NT2/D1 (cell line): ENCODE measurements around the gene TTF1.

ENCODE experiments used
- DNase-seq: peaks from one replicate; pipeline ENCODE4 v3.0.0-alpha.2; 2011; ENCODE audit warnings: low read depth, low spot score
- H3K27me3 ChIP-seq: 2 replicates; pipeline ENCODE4 v1.6.0; 2011; ENCODE audit warnings: mild to moderate bottlenecking; ENCODE audit not compliant: insufficient read length, insufficient read depth
- H3K36me3 ChIP-seq: 2 replicates; pipeline ENCODE4 v1.6.1; 2011; ENCODE audit warnings: mild to moderate bottlenecking, low read length, mixed read lengths; ENCODE audit not compliant: insufficient read depth, insufficient read length
- H3K4me1 ChIP-seq: 2 replicates; pipeline ENCODE4 v1.5.1; 2011; ENCODE audit not compliant: insufficient read depth, insufficient read length
- H3K4me3 ChIP-seq: 2 replicates; pipeline ENCODE4 v1.5.1; 2011; ENCODE audit warnings: low read depth; ENCODE audit not compliant: insufficient read length
- H3K9ac ChIP-seq: 2 replicates; pipeline ENCODE4 v1.6.0; 2011; ENCODE audit warnings: low read depth; ENCODE audit not compliant: insufficient read length
- H3K9me3 ChIP-seq: 2 replicates; pipeline ENCODE4 v1.5.1; 2011; ENCODE audit warnings: mild to moderate bottlenecking, low read length; ENCODE audit not compliant: insufficient read depth
- SUZ12 ChIP-seq: IDR thresholded peaks from 2 replicates; pipeline ENCODE4 v1.6.1; 2011; ENCODE audit not compliant: insufficient read length, insufficient read depth; ENCODE audit errors: extremely low read depth
- YY1 ChIP-seq: IDR thresholded peaks from 2 replicates; pipeline ENCODE4 v1.6.1; 2011; ENCODE audit not compliant: insufficient read length, insufficient read depth
- ZNF274 ChIP-seq: IDR thresholded peaks from 2 replicates; pipeline ENCODE4 v1.6.1; 2011; ENCODE audit warnings: mild to moderate bottlenecking, low read depth, low read length

TTF1 gene

GRCh38 chr9:132372177-132373095 lies 34.2 kb downstream of the TTF1 start:
- Histone ChIP-seq H3K27me3 (no peaks in the 10 kb centered on the region), H3K9ac (no peak overlapping the region), H3K4me3 (no peak overlapping the region), H3K36me3 (peaks cover 31% of the 10 kb centered on the region), H3K9me3 (peaks cover under 1% of the 10 kb centered on the region; the same call in 1 of the 2 replicates), H3K4me1 (no peaks in the 10 kb centered on the region)
- no peak for DNase-seq
- TF ChIP-seq YY1, result no peak
- no peak for TF ChIP-seq SUZ12
- no peak for TF ChIP-seq ZNF274

- Histone ChIP-seq H3K9me3 (no peaks in the 10 kb centered on the region), H3K9ac (no peak overlapping the region), H3K4me3 (no peak overlapping the region), H3K27me3 (no peaks in the 10 kb centered on the region), H3K36me3 (peaks cover 13% of the 10 kb centered on the region), H3K4me1 (no peaks in the 10 kb centered on the region)
- no peak for DNase-seq
- no peak for TF ChIP-seq SUZ12
- TF ChIP-seq YY1, result no peak
- TF ChIP-seq ZNF274, result no peak
Observed at GRCh38 chr9:132370592-132370991, 36.0 kb downstream of the TTF1 start.

GRCh38 chr9:132369421-132369820 lies 37.2 kb downstream of the TTF1 start:
- TF ChIP-seq SUZ12 (no peak), YY1 (no peak), ZNF274 (no peak)
- DNase-seq, result no peak
- Histone ChIP-seq H3K36me3 (peaks cover 2% of the 10 kb centered on the region), H3K4me3 (no peak overlapping the region), H3K27me3 (no peaks in the 10 kb centered on the region), H3K4me1 (no peaks in the 10 kb centered on the region), H3K9me3 (no peaks in the 10 kb centered on the region), H3K9ac (no peak overlapping the region)

- H3K4me1 ChIP-seq, result no peaks in the 10 kb centered on the region
- DNase-seq, result no peak
- no peaks in the 10 kb centered on the region for H3K27me3 ChIP-seq
- H3K4me3 ChIP-seq, result no peak overlapping the region
- H3K9me3 ChIP-seq, result no peaks in the 10 kb centered on the region
- H3K36me3 ChIP-seq, result no peaks in the 10 kb centered on the region
- no peak for TF ChIP-seq ZNF274
- TF ChIP-seq SUZ12, result no peak
- TF ChIP-seq YY1, result no peak
- no peak overlapping the region for H3K9ac ChIP-seq
Observed at GRCh38 chr9:132367613-132368313, 38.9 kb downstream of the TTF1 start.

GRCh38 chr9:132366481-132366880 lies 40.2 kb downstream of the TTF1 start:
- no peaks in the 10 kb centered on the region for H3K36me3 ChIP-seq
- H3K9me3 ChIP-seq, result no peaks in the 10 kb centered on the region
- no peak overlapping the region for H3K4me3 ChIP-seq
- TF ChIP-seq YY1, result no peak
- TF ChIP-seq ZNF274, result no peak
- no peak for TF ChIP-seq SUZ12
- H3K9ac ChIP-seq, result no peak overlapping the region
- no peaks in the 10 kb centered on the region for H3K27me3 ChIP-seq
- no peak for DNase-seq
- H3K4me1 ChIP-seq, result no peaks in the 10 kb centered on the region

GRCh38 chr9:132365986-132366385 lies 40.7 kb downstream of the TTF1 start:
- Histone ChIP-seq H3K9ac (no peak overlapping the region), H3K9me3 (no peaks in the 10 kb centered on the region)

GRCh38 chr9:132364068-132364467 lies 42.6 kb downstream of the TTF1 start:
- Histone ChIP-seq H3K27me3 (no peaks in the 10 kb centered on the region), H3K9me3 (no peaks in the 10 kb centered on the region), H3K4me1 (no peaks in the 10 kb centered on the region), H3K9ac (no peak overlapping the region), H3K36me3 (no peaks in the 10 kb centered on the region), H3K4me3 (no peak overlapping the region)
- no peak for DNase-seq
- TF ChIP-seq YY1 (no peak), ZNF274 (no peak), SUZ12 (no peak)

More at GRCh38 chr9:132365986-132366385, 40.7 kb downstream of the TTF1 start:
- no peak for DNase-seq
- TF ChIP-seq ZNF274, result no peak
- TF ChIP-seq SUZ12, result no peak
- no peak for TF ChIP-seq YY1
- H3K4me1 ChIP-seq, result no peaks in the 10 kb centered on the region
- no peaks in the 10 kb centered on the region for H3K27me3 ChIP-seq
- no peak overlapping the region for H3K4me3 ChIP-seq
- H3K36me3 ChIP-seq, result no peaks in the 10 kb centered on the region
